Body of pancreas (tissue), 4 donors: ENCODE data around the gene ANKRD10.

ENCODE experiments used
- POLR2A ChIP-seq, 3 donors: fragments of 450-650 bp; IDR thresholded peaks; one replicate each; pipeline ENCODE4 v1.6.1; 2016; ENCODE audit warnings: antibody characterized with exemption in 3 of 3, mild to moderate bottlenecking in 2 of 3
- TF ChIP-seq, protein P1 (sequence below), 7 experiments: fragments of 450-650 bp in 4 of 7; fragments of 200-600 bp in 3 of 7; sonication (generic) in 3 of 7; IDR thresholded peaks; one replicate each; pipeline ENCODE4 v1.5.1; 2016 to 2019; ENCODE audit warnings: antibody characterized with exemption in 7 of 7

DNA sequence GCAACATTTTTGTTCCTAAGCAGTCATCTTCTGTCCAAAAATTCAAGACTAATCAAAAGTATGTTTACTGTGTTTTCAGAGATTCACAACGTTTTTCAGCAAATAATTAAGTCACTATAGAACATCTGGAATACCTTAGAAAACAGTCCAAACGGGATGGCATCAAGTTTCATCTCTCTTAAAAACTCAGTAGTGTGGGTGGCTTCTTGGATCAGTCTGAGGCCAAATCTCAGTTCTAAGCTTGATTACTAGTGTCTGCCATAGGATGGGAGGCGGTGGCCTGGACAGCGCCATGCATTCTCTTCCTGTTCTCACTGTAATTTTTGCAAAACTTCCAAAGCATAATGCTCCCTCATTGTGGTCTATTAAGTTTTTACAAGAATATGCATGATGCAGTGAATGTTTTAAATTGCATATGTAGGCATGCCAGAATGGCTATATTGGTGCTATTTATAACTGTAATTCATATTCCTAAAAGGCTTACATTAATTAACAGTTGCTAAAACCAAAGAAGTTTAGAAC is 37.1 kb downstream of the ANKRD10 start:
- TF ChIP-seq POLR2A (IDR thresholded peaks at IDR 0.05), result no peak
- TF ChIP-seq, protein P1, sequence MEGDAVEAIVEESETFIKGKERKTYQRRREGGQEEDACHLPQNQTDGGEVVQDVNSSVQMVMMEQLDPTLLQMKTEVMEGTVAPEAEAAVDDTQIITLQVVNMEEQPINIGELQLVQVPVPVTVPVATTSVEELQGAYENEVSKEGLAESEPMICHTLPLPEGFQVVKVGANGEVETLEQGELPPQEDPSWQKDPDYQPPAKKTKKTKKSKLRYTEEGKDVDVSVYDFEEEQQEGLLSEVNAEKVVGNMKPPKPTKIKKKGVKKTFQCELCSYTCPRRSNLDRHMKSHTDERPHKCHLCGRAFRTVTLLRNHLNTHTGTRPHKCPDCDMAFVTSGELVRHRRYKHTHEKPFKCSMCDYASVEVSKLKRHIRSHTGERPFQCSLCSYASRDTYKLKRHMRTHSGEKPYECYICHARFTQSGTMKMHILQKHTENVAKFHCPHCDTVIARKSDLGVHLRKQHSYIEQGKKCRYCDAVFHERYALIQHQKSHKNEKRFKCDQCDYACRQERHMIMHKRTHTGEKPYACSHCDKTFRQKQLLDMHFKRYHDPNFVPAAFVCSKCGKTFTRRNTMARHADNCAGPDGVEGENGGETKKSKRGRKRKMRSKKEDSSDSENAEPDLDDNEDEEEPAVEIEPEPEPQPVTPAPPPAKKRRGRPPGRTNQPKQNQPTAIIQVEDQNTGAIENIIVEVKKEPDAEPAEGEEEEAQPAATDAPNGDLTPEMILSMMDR (IDR thresholded peaks at IDR 0.05), result no peak
